Stimulated activated CD4-positive, alpha-beta T cell treated with anti-CD3 and anti-CD28 coated beads, Interleukin-1b, Interleukin-23, amount 100 ng/mL, for 4 hours (primary cell): ENCODE measurements around the gene SLC1A7.

Experiments
- DNase-seq, 2 donors: peaks; one replicate each; pipeline ENCODE4 v3.0.0-alpha.2; 2020; ENCODE audit warnings: low read depth in 2 of 2

The SLC1A7 gene

GRCh38 chr1:53091841-53092645, 50.4 kb downstream of the SLC1A7 start:
- no peak for DNase-seq

DNA sequence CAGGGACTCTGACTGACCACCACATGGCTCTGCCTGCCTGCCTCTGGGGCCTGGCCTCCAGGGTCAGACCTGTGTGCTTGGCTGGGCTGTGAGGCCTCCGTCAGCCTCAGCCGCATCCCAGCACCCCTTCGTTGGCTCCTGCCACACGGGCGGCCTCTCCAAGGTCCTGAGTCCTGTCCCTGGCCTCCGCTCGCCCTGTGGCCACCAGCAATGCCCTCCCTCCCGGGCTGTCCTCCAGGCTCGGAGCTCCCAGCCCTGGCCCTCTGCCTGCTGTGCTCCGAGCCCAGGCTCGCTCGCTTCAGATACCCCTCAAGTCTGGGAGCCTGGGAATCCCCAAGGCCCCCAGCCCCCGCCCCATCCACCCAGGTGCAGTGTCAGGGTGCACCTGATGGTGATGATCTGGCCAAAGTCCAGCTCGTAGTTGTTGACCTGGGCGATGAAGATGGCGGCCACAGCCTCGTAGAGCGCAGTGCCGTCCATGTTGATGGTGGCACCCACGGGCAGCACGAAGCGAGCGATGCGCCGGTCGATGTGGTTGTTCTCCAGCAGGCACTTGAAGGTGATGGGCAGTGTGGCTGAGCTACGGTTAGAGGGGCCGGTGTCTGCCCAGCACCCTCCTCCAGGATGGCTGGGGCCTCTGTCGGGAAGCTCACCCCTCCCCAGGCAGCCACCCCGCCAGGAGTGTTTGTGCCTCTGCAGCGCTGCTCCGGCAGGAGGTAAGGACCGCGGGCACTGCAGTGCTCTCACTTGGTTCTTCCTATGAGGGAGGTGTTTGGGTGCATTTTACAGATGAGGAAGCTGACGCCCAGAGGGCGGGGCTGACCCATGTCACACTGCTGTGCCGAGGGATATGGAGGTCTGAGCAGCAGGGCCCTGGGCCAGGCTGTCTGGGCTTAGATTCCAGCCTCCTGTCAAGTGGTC, 52.0 kb downstream of the SLC1A7 start:
- no peak for DNase-seq

- no peak for DNase-seq
Measured at GRCh38 chr1:53089478-53090226, 52.8 kb downstream of the SLC1A7 start.

DNA sequence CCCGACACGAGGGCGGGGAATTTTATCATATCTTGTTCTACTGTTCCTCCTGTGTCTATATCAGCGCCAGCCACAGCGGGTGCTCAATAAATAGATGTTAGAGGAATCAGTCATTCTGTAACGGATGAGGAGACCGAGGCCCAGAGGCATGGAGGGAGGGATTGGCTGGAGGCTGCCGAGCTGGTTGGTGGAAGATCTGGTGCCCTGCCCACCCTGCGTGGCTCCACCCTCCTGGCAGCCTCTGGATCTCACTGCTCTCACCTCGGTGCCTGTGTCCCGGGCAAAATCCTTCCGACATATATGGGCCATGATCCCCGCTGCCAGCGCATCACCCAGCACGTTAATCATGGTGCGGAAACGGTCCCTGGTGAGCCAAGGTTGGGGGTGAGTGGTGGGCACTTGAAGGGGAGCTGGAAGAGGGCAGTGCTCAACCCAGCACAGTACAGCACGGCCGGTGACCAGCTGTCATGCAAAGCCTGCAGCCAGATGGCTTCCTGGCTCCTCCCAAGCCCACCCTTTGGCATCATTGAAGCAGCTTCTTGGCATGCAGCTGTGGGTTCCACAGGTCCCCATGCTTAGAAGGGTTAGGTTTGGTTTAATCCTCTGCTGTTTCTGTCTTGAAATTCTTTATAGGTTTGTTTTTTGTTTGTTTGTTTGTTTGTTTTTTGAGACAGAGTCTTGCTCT, 53.7 kb downstream of the SLC1A7 start:
- no peak for DNase-seq

DNA sequence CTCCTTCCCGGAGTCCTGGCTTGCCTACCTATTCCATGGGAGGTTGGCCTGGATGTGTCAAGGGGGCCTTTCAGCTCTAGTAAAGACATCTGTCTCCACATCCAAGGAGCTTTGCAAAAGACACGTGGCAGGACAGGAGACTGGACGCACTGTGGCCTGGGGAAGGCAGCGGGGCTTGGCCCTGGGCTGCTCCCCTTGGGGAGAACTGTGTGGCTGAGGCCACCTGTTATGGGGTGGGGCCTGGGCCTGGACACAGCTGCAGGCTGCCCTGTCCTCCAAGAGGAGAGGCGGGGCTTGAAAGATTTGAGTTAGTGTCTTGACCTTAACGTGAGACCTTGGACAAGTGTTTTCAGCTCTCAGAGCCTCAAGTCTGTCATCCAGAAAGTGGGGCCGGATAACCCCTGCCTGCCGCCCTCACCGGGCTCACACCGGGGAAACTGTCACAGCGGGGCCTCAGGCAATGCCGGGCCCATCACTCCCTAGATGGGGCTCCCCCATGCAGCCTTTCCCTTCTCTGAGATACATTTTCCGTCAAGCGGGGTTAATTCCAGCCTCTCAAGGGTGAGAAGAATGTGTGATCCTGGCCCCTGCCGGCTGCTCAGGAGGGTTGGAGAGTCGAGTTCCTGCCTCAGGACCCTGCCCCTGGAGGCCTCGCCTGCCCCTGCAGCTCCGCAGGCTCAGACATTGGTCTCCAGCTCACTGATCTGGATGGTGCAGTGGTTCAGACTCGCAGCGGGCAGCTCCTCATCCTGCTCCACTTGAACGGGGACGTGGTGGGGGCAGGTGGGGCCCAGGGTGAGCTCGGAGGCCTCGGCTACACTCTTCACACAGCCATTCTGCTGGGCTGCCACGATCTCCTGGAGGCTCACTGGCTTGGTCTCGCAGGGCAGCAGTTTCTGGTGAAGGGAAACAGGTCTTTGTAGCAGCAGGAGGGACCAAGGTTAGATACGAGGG, 54.8 kb downstream of the SLC1A7 start:
- DNase-seq: no peak

DNA sequence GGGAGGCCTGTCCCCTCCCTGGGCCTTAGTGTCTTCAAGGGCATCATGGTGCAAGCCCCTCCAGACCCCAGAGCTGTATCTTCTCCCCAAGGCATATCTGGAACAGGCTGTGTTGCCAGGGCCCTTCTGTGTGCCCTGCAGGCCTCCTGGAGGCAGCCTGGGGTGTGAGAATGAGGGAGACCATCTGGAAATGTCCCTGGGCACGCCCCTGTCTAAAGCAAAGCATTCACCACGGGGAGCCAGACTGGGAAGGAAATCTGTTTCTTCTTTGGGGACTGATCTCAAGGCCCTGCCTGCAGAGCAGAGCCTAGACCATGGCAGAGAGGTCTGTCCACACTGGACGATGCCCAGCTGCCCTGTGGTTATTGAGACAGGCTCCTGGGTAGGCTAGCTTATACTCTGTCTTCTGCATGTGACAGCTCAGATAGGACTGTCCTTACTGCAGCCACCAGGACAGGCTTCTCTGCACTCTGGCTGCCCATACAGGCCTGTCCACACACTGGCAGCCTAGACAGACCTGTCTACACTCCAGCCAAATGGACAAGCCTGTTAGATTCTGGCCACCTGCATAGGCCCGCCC, 55.9 kb downstream of the SLC1A7 start:
- no peak for DNase-seq

- no peak for DNase-seq
Measured at GRCh38 chr1:53085405-53085804, 57.0 kb downstream of the SLC1A7 start.

DNA sequence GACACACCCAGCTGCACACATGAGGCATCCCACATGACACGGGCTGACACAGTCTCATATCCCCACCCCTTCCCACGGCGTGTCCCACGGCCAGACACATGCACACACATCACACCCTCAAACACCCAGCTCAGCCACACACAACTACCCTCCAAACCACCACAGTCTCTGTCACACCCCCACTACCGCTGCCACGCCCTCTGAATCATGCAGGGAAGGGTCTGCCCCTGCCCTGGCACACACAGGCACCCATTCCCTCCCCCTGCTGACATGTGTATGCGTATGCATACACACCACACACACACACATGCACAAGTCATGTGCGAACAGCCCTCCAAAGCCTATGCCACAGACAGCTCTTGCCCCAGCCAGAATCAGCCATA, 57.9 kb downstream of the SLC1A7 start:
- DNase-seq: no peak

DNA sequence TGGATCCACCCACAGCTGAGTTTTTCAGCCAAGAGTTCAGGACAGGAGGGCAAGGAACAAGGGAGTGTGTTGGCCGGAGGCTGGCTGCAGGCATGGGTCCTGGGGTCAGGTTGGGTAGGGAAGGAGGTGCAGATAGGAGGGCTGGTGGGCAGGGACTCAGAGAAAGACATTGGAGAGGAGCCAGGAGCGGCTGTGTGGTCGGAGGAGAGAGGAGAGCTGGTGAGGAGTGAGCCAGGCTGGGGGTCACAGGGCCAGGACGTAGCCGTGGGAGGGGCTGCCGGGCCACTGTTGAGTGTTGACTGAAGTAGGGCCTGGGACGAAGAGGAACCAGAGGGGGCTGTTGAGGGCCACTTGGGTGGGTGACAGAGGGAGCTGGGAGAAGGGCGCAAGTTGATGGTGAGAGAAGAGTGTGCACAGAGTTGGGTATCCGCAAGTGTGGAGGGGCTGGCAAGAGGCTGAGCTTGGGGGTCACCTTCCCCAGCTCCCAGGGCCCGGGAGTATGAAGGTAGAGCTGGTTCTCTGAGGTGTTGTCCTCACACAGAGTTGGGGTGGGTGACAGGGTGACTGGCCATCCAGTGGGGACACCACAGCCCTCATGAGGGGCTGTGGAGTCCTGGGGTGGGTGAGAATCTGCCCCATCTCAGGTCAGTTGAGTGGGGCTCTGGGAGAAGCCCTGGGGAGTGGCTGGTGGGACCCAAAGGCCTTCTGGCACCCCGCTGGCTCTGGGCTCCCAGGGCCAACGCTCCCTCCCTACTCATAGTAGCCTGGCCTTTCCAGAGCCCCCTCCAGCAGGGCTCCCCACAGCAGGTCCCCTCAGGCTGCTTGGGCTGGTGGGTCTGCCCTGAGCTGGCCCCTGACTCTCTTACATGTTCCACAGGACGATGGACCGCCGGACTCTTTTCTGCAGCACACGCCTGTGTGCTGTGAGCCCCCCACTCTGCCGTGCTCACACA, 58.5 kb downstream of the SLC1A7 start:
- DNase-seq: no peak

GRCh38 chr1:53082826-53083455, 59.5 kb downstream of the SLC1A7 start:
- no peak for DNase-seq

DNA sequence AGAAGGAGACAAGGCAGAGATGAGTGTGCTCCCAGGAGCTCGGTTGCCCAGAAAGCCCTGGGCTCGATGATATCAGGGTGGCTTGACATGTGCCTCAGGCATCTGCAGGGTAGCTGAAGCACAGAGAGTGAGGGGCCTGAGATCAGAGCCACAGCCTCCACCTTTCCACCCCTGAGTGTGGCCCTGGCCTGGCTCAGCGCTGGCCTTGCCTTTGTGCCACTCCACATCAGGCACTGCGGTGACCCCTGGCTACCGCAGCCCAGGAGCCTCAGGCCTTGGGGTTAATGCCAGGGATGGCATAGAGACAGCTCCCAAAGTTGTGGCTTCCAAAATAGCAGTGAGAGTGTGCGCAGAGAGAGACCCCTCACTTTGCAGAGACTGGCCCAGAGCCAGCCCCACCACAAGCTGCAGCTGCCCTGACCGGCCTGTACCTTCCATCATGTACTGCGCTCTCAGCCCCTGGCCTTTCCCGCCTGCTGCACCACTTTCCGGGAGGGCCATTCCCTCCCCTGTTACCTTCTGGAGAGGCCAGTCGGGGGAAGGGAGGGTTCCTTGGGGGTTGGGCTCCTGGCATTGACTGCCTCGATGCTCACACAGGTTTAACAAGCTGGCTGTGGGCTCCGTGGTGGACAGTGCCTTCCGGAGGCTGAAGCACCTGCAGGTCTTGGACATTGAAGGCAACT, 60.9 kb downstream of the SLC1A7 start:
- no peak for DNase-seq

DNA sequence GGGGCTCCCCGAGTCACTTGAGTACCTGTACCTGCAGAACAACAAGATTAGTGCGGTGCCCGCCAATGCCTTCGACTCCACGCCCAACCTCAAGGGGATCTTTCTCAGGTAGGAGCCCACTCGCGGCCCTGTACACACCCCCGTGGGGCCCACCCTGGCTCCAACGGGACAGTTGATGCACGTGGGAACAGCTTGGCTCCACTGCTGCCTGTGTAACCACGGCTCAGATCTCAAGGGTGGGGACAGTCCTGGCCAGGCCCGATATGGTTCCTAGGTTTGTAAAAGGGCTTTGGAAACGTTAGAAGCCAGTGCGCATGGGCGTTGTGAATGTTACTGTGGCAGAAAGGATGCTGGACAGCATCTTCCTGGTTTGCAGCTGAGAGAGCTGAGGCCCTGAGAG, 61.7 kb downstream of the SLC1A7 start:
- no peak for DNase-seq

GRCh38 chr1:53080041-53080440, 62.4 kb downstream of the SLC1A7 start:
- no peak for DNase-seq

- DNase-seq: no peak
Measured at GRCh38 chr1:53079251-53079650, 63.2 kb downstream of the SLC1A7 start.

DNA sequence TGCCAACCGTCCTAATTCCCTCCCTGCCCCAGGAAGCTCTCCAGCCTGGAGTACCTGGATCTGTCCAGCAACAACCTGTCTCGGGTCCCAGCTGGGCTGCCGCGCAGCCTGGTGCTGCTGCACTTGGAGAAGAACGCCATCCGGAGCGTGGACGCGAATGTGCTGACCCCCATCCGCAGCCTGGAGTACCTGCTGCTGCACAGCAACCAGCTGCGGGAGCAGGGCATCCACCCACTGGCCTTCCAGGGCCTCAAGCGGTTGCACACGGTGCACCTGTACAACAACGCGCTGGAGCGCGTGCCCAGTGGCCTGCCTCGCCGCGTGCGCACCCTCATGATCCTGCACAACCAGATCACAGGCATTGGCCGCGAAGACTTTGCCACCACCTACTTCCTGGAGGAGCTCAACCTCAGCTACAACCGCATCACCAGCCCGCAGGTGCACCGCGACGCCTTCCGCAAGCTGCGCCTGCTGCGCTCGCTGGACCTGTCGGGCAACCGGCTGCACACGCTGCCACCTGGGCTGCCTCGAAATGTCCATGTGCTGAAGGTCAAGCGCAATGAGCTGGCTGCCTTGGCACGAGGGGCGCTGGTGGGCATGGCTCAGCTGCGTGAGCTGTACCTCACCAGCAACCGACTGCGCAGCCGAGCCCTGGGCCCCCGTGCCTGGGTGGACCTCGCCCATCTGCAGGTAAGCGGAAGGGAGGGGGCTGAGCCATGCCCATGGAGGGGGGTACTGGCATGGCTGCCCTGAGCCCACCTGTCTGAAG, 63.9 kb downstream of the SLC1A7 start:
- DNase-seq: no peak

- no peak for DNase-seq
Measured at GRCh38 chr1:53077599-53077965, 64.9 kb downstream of the SLC1A7 start.
